Lower lobe of right lung (tissue), 2 donors: Measurements from ENCODE around the gene PSEN2. TPM values are rescaled to one million over a fixed set of nuclear protein-coding genes. Genes with fewer than 3 reads are reported as not detected.

Experiments used
- ATAC-seq, 2 donors: fragments of 200-7000 bp; cut with Tn5 transposase; one replicate each; pipeline ENCODE4 v1.9.1; 2020 to 2022; ENCODE audit warnings: mild to moderate bottlenecking in 2 of 2, moderate library complexity in 2 of 2
- DNase-seq: peaks from one replicate; pipeline ENCODE4 v3.0.0-alpha.2; 2020
- H3K27ac ChIP-seq: fragments of 200-600 bp; one replicate; pipeline ENCODE4 v1.8.0; 2022
- H3K27me3 ChIP-seq: fragments of 200-600 bp; one replicate; pipeline ENCODE4 v1.8.0; 2022; ENCODE audit warnings: low read depth
- H3K36me3 ChIP-seq: fragments of 200-600 bp; one replicate; pipeline ENCODE4 v1.8.0; 2022; ENCODE audit warnings: mild to moderate bottlenecking
- H3K4me1 ChIP-seq: fragments of 200-600 bp; one replicate; pipeline ENCODE4 v1.8.0; 2022
- H3K4me3 ChIP-seq: fragments of 200-600 bp; one replicate; pipeline ENCODE4 v1.8.0; 2022; ENCODE audit warnings: mild to moderate bottlenecking
- H3K9me3 ChIP-seq: fragments of 200-600 bp; one replicate; pipeline ENCODE4 v1.8.0; 2022
- CTCF ChIP-seq: fragments of 200-600 bp; IDR thresholded peaks from one replicate; pipeline ENCODE4 v1.8.0; 2022; ENCODE audit warnings: antibody characterized with exemption, mild to moderate bottlenecking
- intact Hi-C: fragments of 100-400 bp; cut with DNase I; formaldehyde crosslinking; loops from one replicate; pipeline ENCODE4 v1.11.0; 2022
- total RNA-seq: library from RNA; stranded (reverse); fragmentation: NEBNext Ultra II Directional; extraction: Animal tissue kit (Norgen Biotek cat#: 25700); gene quantifications from one replicate; pipeline ENCODE4 v1.2.1, GENCODE V29; 2021
- donor health status: DM: no; HTN: yes; CAD: no; lungs with severe emphysema.

The PSEN2 gene
- total RNA-seq, 1 donor from 2014 or later: 26.6 TPM

- intact Hi-C loops: no loop called here
- no peaks in the 10 kb centered on the region for H3K27me3 ChIP-seq
- no peaks in the 10 kb centered on the region for H3K9me3 ChIP-seq
- H3K36me3 ChIP-seq: peaks cover 90% of the 10 kb centered on the region
- H3K4me3 ChIP-seq: no peak overlapping the region
- peak overlapping the region; percentile 36 for H3K27ac ChIP-seq
- H3K4me1 ChIP-seq: peaks cover 7% of the 10 kb centered on the region
- ATAC-seq: no peak
- TF ChIP-seq CTCF: no peak
- no peak for DNase-seq
Measured at GRCh38 chr1:226892524-226892875, 22.1 kb downstream of the PSEN2 start.

GRCh38 chr1:226893936-226894335 is 23.5 kb downstream of the PSEN2 start:
- intact Hi-C loops: no loop called here
- H3K4me3 ChIP-seq: no peak overlapping the region
- DNase-seq (no peak), ATAC-seq (no peak)
- peaks cover 7% of the 10 kb centered on the region for H3K4me1 ChIP-seq
- no peaks in the 10 kb centered on the region for H3K9me3 ChIP-seq
- no peak for TF ChIP-seq CTCF
- peaks cover 91% of the 10 kb centered on the region for H3K36me3 ChIP-seq
- H3K27ac ChIP-seq: no peak overlapping the region
- no peaks in the 10 kb centered on the region for H3K27me3 ChIP-seq

DNA sequence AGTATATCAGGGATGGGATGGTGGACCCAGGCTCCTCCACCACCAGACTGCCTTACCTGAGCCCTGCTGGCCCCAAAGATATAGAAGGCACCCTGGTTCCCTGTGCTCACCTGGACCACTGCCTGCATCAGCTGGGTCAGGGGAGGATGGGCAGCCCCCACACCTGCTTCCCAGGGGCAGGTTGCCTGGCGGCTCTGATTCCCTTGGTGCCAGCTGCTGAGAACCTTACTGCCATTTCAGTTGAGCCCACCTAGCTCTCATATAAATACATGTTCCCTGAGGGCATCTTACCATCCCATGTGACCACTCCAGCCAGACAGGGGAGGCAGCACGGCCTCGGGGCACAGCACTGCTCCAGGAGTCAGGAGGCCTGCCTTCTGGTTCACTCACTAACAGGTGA is 24.4 kb downstream of the PSEN2 start:
- H3K36me3 ChIP-seq: peaks cover 93% of the 10 kb centered on the region
- no peaks in the 10 kb centered on the region for H3K27me3 ChIP-seq
- intact Hi-C loops: no loop called here
- no peaks in the 10 kb centered on the region for H3K9me3 ChIP-seq
- peaks cover 7% of the 10 kb centered on the region for H3K4me1 ChIP-seq
- H3K4me3 ChIP-seq: no peak overlapping the region
- no peak for ATAC-seq
- TF ChIP-seq CTCF: no peak
- DNase-seq: no peak
- no peak overlapping the region for H3K27ac ChIP-seq

DNA sequence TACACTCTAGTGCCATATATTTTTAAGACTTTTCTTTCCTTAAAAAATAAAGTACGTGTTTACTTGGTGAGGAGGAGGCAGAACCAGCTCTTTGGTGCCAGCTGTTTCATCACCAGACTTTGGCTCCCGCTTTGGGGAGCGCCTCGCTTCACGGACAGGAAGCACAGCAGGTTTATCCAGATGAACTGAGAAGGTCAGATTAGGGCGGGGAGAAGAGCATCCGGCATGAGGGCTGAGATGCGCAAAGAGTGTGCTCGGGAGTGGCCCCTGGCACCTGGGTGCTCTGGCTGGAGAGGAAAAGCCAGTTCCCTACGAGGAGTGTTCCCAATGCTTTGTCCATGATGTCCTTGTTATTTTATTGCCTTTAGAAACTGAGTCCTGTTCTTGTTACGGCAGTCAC is 25.2 kb downstream of the PSEN2 start:
- Histone ChIP-seq H3K9me3 (no peaks in the 10 kb centered on the region), H3K36me3 (peaks cover 93% of the 10 kb centered on the region), H3K27me3 (no peaks in the 10 kb centered on the region), H3K4me1 (peaks cover 7% of the 10 kb centered on the region), H3K4me3 (no peak overlapping the region), H3K27ac (no peak overlapping the region)
- ATAC-seq (no peak), DNase-seq (no peak)
- TF ChIP-seq CTCF: no peak
- intact Hi-C loops: no loop called here

GRCh38 chr1:226898246-226898645 is 27.8 kb downstream of the PSEN2 start:
- no peaks in the 10 kb centered on the region for H3K27me3 ChIP-seq
- no peak for TF ChIP-seq CTCF
- no peaks in the 10 kb centered on the region for H3K4me1 ChIP-seq
- H3K4me3 ChIP-seq: no peak overlapping the region
- no peak for ATAC-seq
- H3K36me3 ChIP-seq: peaks cover 73% of the 10 kb centered on the region
- no peak for DNase-seq
- no peak overlapping the region for H3K27ac ChIP-seq
- intact Hi-C loops: no loop called here
- no peaks in the 10 kb centered on the region for H3K9me3 ChIP-seq

DNA sequence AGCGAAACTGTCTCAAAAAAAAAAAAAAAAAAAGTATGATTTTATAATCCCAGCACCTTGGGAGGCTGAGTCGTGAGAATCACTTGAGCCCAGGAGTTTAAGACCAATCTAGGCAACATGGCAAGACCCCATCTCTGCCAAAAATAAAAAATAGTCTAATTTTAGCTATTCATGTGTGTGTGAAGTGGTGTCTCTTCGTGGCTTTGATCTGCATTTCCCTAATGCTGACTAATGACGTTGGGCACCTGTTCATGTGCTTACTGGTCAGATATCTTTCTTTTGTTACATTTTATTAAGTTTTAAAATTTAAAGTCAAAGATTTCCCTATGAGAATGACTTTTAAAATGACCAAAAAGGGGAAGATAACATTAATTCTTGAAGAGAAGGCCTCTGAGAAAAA is 31.0 kb downstream of the PSEN2 start:
- ATAC-seq: no peak
- peaks cover 43% of the 10 kb centered on the region for H3K36me3 ChIP-seq
- no peaks in the 10 kb centered on the region for H3K4me1 ChIP-seq
- H3K9me3 ChIP-seq: no peaks in the 10 kb centered on the region
- no peaks in the 10 kb centered on the region for H3K27me3 ChIP-seq
- intact Hi-C loops: no loop called here
- H3K4me3 ChIP-seq: no peak overlapping the region
- no peak for TF ChIP-seq CTCF
- H3K27ac ChIP-seq: no peak overlapping the region
- no peak for DNase-seq
